ENCODE results near the gene ABR.

GRCh38 chr17:1089915-1090314 is 89.9 kb downstream of the ABR start:
- TF ChIP-seq POLR2A (IDR thresholded peaks at IDR 0.05) (no peak), CTCF (IDR thresholded peaks at IDR 0.05) (no peak)
